HCT116 (cell line): ENCODE results near the gene LAPTM4A. TPM values are rescaled to one million over a fixed set of nuclear protein-coding genes. Genes with fewer than 3 reads are reported as not detected.

Source experiments
- ATAC-seq: fragments of 200-7000 bp; cut with Tn5 transposase; 2 replicates; pipeline ENCODE4 v1.9.1; 2020; ENCODE audit warnings: mild to moderate bottlenecking, moderate library complexity
- BruUV-seq: library from RNA; stranded (reverse); fragments of 400-500 nt; replicated peaks from 2 replicates; lab custom pipeline; 2021; lab: Mats Ljungman, UMichigan
- CTCF ChIA-PET: fragments of 300-600 bp; sonication (Branson Sonifier 250); formaldehyde crosslinking; loops from one replicate; lab custom pipeline; 2021; ENCODE audit warnings: antibody characterized with exemption; lab: Charles Lee
- POLR2A ChIA-PET: fragments of 300-600, 350-600 bp; sonication (Branson Sonifier 250); formaldehyde crosslinking; loops from one replicate; lab custom pipeline; 2021; ENCODE audit warnings: antibody characterized with exemption; lab: Charles Lee
- RAD21 ChIA-PET, 2 experiments: fragments of 300-600 bp; sonication (Branson Sonifier 250); formaldehyde crosslinking; loops; one replicate each; lab custom pipeline; 2023; ENCODE audit warnings: low total read pairs in 2 of 2; ENCODE audit not compliant: uncharacterized antibody in 2 of 2, unreplicated experiment in 2 of 2, low non-redundant PET in 1 of 2; lab: Charles Lee
- DNase-seq: peaks from one replicate; pipeline ENCODE4 v3.0.0-alpha.2; 2010; ENCODE audit warnings: low read depth, low spot score
- H2AFZ ChIP-seq: fragments of 200-600 bp; shearing (Covaris generic), sonication (generic); 2 replicates; pipeline ENCODE4 v1.6.1; 2017; ENCODE audit warnings: low read depth, mixed run types, mixed read lengths, antibody characterized with exemption, low read length; ENCODE audit not compliant: poor library complexity, severe bottlenecking
- H3K27ac ChIP-seq: 2 replicates; pipeline ENCODE4 v1.5.1; 2012; ENCODE audit warnings: low read depth, low read length
- H3K27me3 ChIP-seq: fragments of 200-600 bp; sonication (generic); 2 replicates; pipeline ENCODE4 v1.6.1; 2016; ENCODE audit warnings: mixed run types, low read length, mixed read lengths; ENCODE audit not compliant: insufficient read depth
- H3K36me3 ChIP-seq, 2 experiments: fragments of 200-500 bp in 1 of 2; fragments of 200-600 bp in 1 of 2; sonication (Bioruptor generic) in 1 of 2; sonication (generic) in 1 of 2; 2 replicates each; pipeline versions ENCODE4 v1.5.1 to v1.6.1; 2014 to 2016; ENCODE audit warnings: low read length in 2 of 2, inconsistent platforms in 1 of 2, mixed read lengths in 1 of 2, mixed run types in 1 of 2; ENCODE audit not compliant: insufficient read depth in 2 of 2, control insufficient read depth in 1 of 2
- H3K4me1 ChIP-seq, 2 experiments: fragments of 200-600 bp in 1 of 2; sonication (generic) in 1 of 2; 2 replicates each; pipeline versions ENCODE4 v1.5.1 to v1.6.1; 2012 to 2017; ENCODE audit warnings: low read length in 2 of 2, inconsistent platforms in 1 of 2, mild to moderate bottlenecking in 1 of 2, mixed read lengths in 1 of 2, mixed run types in 1 of 2, moderate library complexity in 1 of 2; ENCODE audit not compliant: insufficient read depth in 2 of 2, control insufficient read depth in 1 of 2
- H3K4me2 ChIP-seq: fragments of 200-600 bp; sonication (generic); 2 replicates; pipeline ENCODE4 v1.6.1; 2017; ENCODE audit warnings: mixed run types, low read length, mixed read lengths
- H3K4me3 ChIP-seq, 2 experiments: fragments of 200-600 bp in 1 of 2; sonication (generic) in 1 of 2; replicated peaks in 1 of 2; 2 replicates each; pipeline ENCODE4 v1.5.1; 2011 to 2016; ENCODE audit warnings: low read length in 2 of 2, control low read depth in 1 of 2, low read depth in 1 of 2, mild to moderate bottlenecking in 1 of 2, mixed read lengths in 1 of 2, mixed run types in 1 of 2
- H3K79me2 ChIP-seq: fragments of 200-600 bp; sonication (generic); 2 replicates; pipeline ENCODE4 v1.6.1; 2017; ENCODE audit warnings: mild to moderate bottlenecking, mixed run types, low read length, moderate library complexity, mixed read lengths; ENCODE audit not compliant: insufficient read depth
- H3K9ac ChIP-seq: fragments of 200-600 bp; sonication (generic); 2 replicates; pipeline ENCODE4 v1.6.1; 2016; ENCODE audit warnings: low read length, mixed read lengths
- H3K9me2 ChIP-seq: fragments of 200-600 bp; sonication (generic), shearing (Covaris generic); 2 replicates; pipeline ENCODE4 v1.6.1; 2017; ENCODE audit warnings: mixed run types, mild to moderate bottlenecking, moderate library complexity; ENCODE audit not compliant: insufficient read depth
- H3K9me3 ChIP-seq, 2 experiments: fragments of 200-500 bp in 1 of 2; fragments of 200-600 bp in 1 of 2; sonication (Bioruptor generic) in 1 of 2; sonication (generic) in 1 of 2; 2 replicates each; pipeline ENCODE4 v1.6.1; 2014 to 2017; ENCODE audit warnings: low read length in 2 of 2, mixed read lengths in 2 of 2, inconsistent platforms in 1 of 2, low read depth in 1 of 2, mild to moderate bottlenecking in 1 of 2, mixed run types in 1 of 2, moderate library complexity in 1 of 2; ENCODE audit not compliant: control insufficient read depth in 1 of 2, insufficient read depth in 1 of 2
- H4K20me1 ChIP-seq: fragments of 200-600 bp; sonication (generic), shearing (Covaris generic); 2 replicates; pipeline ENCODE4 v1.6.1; 2017; ENCODE audit warnings: mixed run types, mild to moderate bottlenecking, moderate library complexity; ENCODE audit not compliant: insufficient read depth
- CEBPB ChIP-seq: IDR thresholded peaks from 2 replicates; pipeline ENCODE4 v1.6.1; 2012; ENCODE audit warnings: low read depth
- EGR1 ChIP-seq: IDR thresholded peaks from 2 replicates; pipeline ENCODE4 v1.6.1; 2012; ENCODE audit warnings: low read depth
- EZH2 ChIP-seq: fragments of 200-600 bp; sonication (generic); IDR thresholded peaks from 2 replicates; pipeline ENCODE4 v1.6.1; 2017; ENCODE audit warnings: antibody characterized with exemption, mixed run types
- EZH2phosphoT487 ChIP-seq: fragments of 200-600 bp; IDR thresholded peaks from 2 replicates; pipeline ENCODE4 v1.6.1; 2018; ENCODE audit warnings: antibody characterized with exemption, borderline replicate concordance
- JUND ChIP-seq: IDR thresholded peaks from 2 replicates; pipeline ENCODE4 v1.6.1; 2012
- MAX ChIP-seq: IDR thresholded peaks from 2 replicates; pipeline ENCODE4 v1.6.1; 2012
- POLR2A ChIP-seq: IDR thresholded peaks from 2 replicates; pipeline ENCODE4 v1.7.0; 2011; ENCODE audit warnings: borderline replicate concordance; ENCODE audit not compliant: insufficient read depth, insufficient read length; ENCODE audit errors: extremely low read depth
- POLR2AphosphoS5 ChIP-seq: IDR thresholded peaks from 2 replicates; pipeline ENCODE4 v1.6.1; 2011; ENCODE audit warnings: mild to moderate bottlenecking, low read depth, low read length, moderate library complexity
- RAD21 ChIP-seq: IDR thresholded peaks from 2 replicates; pipeline ENCODE4 v1.6.1; 2012; ENCODE audit warnings: low read depth, mild to moderate bottlenecking
- SRF ChIP-seq: IDR thresholded peaks from 2 replicates; pipeline ENCODE4 v1.6.1; 2012; ENCODE audit warnings: low read depth
- TCF7L2 ChIP-seq: IDR thresholded peaks from 2 replicates; pipeline ENCODE4 v1.7.0; 2011; ENCODE audit warnings: borderline replicate concordance, inconsistent platforms; ENCODE audit not compliant: insufficient read depth, insufficient read length; ENCODE audit errors: extremely low read depth
- YY1 ChIP-seq: IDR thresholded peaks from 2 replicates; pipeline ENCODE4 v1.6.1; 2011; ENCODE audit warnings: low read length, low read depth, moderate library complexity, mild to moderate bottlenecking; ENCODE audit not compliant: insufficient replicate concordance; ENCODE audit errors: extremely low read depth
- ZFX ChIP-seq: fragments of 450-650 bp; IDR thresholded peaks from 2 replicates; pipeline ENCODE4 v1.6.1; 2017
- ZNF274 ChIP-seq: fragments of 200-500 bp; sonication (Bioruptor generic); IDR thresholded peaks from 2 replicates; pipeline ENCODE4 v1.6.1; 2014; ENCODE audit warnings: mild to moderate bottlenecking, low read depth, low read length, inconsistent platforms
- intact Hi-C: fragments of 100-400 bp; cut with micrococcal nuclease; formaldehyde crosslinking; loops from 2 replicates; pipeline ENCODE4 v1.10.0; 2022
- total RNA-seq: library from RNA; stranded (reverse); gene quantifications from one replicate; pipeline ENCODE4 v1.2.1, GENCODE V29; 2021; ENCODE audit not compliant: unreplicated experiment
- TF ChIP-seq, protein P1 (sequence below): IDR thresholded peaks from 2 replicates; pipeline ENCODE4 v1.6.1; 2011; ENCODE audit warnings: mild to moderate bottlenecking, low read length, moderate library complexity; ENCODE audit not compliant: insufficient replicate concordance; ENCODE audit errors: extremely low read depth
- TF ChIP-seq, protein P2 (sequence below): IDR thresholded peaks from 2 replicates; pipeline ENCODE4 v1.6.1; 2012; ENCODE audit warnings: low read depth
- TF ChIP-seq, protein P3 (sequence below), 3 experiments: fragments of 200-600 bp in 1 of 3; sonication (generic) in 1 of 3; IDR thresholded peaks in 2 of 3; conservative IDR thresholded peaks in 1 of 3; 2 replicates each; pipeline ENCODE4 v1.5.1; 2012 to 2017; ENCODE audit warnings: low read depth in 2 of 3, low read length in 2 of 3, antibody characterized with exemption in 1 of 3, borderline replicate concordance in 1 of 3, control low read depth in 1 of 3, mild to moderate bottlenecking in 1 of 3, mixed read lengths in 1 of 3, mixed run types in 1 of 3, moderate library complexity in 1 of 3; ENCODE audit not compliant: insufficient read depth in 1 of 3

The LAPTM4A gene
- total RNA-seq, 1 experiment from 2014 or later, result 84.5 TPM

- DNase-seq, result no peak
- Histone ChIP-seq H3K9me3 (no peaks in the 10 kb centered on the region), H4K20me1 (no peaks in the 10 kb centered on the region), H3K27ac (no peak overlapping the region), H3K79me2 (peaks cover 17% of the 10 kb centered on the region), H3K4me1 (peaks cover 3 to 17% of the 10 kb centered on the region in 2 experiments; a peak in 3 of 4 replicates), H3K9ac (0 out of 2 replicates have a peak overlapping the region, but pooled peaks have one; percentile 21), H3K9me2 (no peaks in the 10 kb centered on the region), H2AFZ (peak overlapping the region; percentile 88), H3K27me3 (no peaks in the 10 kb centered on the region), H3K4me3 (peak overlapping the region; percentile 89 to 92), H3K4me2 (peak overlapping the region; percentile 92), H3K36me3 (no peaks in the 10 kb centered on the region)
- intact Hi-C loops, result no loop called here
- TF ChIP-seq TCF7L2 (no peak), EZH2phosphoT487 (no peak), POLR2A (no peak), EGR1 (no peak), EZH2 (no peak), YY1 (no peak), MAX (no peak), ZNF274 (no peak), CEBPB (no peak), ZFX (no peak), JUND (no peak), SRF (no peak), RAD21 (no peak), POLR2AphosphoS5 (no peak)
- TF ChIP-seq, protein P1, sequence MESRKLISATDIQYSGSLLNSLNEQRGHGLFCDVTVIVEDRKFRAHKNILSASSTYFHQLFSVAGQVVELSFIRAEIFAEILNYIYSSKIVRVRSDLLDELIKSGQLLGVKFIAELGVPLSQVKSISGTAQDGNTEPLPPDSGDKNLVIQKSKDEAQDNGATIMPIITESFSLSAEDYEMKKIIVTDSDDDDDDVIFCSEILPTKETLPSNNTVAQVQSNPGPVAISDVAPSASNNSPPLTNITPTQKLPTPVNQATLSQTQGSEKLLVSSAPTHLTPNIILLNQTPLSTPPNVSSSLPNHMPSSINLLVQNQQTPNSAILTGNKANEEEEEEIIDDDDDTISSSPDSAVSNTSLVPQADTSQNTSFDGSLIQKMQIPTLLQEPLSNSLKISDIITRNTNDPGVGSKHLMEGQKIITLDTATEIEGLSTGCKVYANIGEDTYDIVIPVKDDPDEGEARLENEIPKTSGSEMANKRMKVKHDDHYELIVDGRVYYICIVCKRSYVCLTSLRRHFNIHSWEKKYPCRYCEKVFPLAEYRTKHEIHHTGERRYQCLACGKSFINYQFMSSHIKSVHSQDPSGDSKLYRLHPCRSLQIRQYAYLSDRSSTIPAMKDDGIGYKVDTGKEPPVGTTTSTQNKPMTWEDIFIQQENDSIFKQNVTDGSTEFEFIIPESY, result no peak
- TF ChIP-seq, protein P2, sequence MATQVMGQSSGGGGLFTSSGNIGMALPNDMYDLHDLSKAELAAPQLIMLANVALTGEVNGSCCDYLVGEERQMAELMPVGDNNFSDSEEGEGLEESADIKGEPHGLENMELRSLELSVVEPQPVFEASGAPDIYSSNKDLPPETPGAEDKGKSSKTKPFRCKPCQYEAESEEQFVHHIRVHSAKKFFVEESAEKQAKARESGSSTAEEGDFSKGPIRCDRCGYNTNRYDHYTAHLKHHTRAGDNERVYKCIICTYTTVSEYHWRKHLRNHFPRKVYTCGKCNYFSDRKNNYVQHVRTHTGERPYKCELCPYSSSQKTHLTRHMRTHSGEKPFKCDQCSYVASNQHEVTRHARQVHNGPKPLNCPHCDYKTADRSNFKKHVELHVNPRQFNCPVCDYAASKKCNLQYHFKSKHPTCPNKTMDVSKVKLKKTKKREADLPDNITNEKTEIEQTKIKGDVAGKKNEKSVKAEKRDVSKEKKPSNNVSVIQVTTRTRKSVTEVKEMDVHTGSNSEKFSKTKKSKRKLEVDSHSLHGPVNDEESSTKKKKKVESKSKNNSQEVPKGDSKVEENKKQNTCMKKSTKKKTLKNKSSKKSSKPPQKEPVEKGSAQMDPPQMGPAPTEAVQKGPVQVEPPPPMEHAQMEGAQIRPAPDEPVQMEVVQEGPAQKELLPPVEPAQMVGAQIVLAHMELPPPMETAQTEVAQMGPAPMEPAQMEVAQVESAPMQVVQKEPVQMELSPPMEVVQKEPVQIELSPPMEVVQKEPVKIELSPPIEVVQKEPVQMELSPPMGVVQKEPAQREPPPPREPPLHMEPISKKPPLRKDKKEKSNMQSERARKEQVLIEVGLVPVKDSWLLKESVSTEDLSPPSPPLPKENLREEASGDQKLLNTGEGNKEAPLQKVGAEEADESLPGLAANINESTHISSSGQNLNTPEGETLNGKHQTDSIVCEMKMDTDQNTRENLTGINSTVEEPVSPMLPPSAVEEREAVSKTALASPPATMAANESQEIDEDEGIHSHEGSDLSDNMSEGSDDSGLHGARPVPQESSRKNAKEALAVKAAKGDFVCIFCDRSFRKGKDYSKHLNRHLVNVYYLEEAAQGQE, result no peak
- TF ChIP-seq, protein P3, sequence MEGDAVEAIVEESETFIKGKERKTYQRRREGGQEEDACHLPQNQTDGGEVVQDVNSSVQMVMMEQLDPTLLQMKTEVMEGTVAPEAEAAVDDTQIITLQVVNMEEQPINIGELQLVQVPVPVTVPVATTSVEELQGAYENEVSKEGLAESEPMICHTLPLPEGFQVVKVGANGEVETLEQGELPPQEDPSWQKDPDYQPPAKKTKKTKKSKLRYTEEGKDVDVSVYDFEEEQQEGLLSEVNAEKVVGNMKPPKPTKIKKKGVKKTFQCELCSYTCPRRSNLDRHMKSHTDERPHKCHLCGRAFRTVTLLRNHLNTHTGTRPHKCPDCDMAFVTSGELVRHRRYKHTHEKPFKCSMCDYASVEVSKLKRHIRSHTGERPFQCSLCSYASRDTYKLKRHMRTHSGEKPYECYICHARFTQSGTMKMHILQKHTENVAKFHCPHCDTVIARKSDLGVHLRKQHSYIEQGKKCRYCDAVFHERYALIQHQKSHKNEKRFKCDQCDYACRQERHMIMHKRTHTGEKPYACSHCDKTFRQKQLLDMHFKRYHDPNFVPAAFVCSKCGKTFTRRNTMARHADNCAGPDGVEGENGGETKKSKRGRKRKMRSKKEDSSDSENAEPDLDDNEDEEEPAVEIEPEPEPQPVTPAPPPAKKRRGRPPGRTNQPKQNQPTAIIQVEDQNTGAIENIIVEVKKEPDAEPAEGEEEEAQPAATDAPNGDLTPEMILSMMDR (IDR thresholded peaks at IDR 0.05 in 2 of 3, conservative IDR thresholded peaks at IDR 0.05 in 1 of 3; ENCODE audit: borderline replicate concordance in 1 of 3, insufficient read depth in 1 of 3, low read depth in 2 of 3, low read length in 2 of 3), result no peak
- no peak for ATAC-seq
- TSS peak; percentile 89 for BruUV-seq
- RAD21 ChIA-PET, result no interaction called here
- CTCF ChIA-PET, result interaction anchor here (1.3 kb wide), 1 partner anchor 25 kb away, joined by 8 read pairs; no protein-coding TSS in a partner anchor
- POLR2A ChIA-PET, result no interaction called here
Observed at GRCh38 chr2:19990416-19990728, 61.1 kb downstream of the LAPTM4A start.
